H1 (cell line): ENCODE measurements around the gene TNN. TPM values are rescaled to one million over a fixed set of nuclear protein-coding genes. Genes with fewer than 3 reads are reported as not detected.
A peak's percentile ranks its signal among the peaks of the same experiment; 100 is the strongest.

Source experiments
- CTCF ChIA-PET: fragments of 300-600 bp; sonication (Branson Sonifier 250); formaldehyde crosslinking; loops from one replicate; lab custom pipeline; 2021; ENCODE audit not compliant: partially characterized antibody; lab: Charles Lee
- POLR2A ChIA-PET: fragments of 300-600 bp; sonication (Branson Sonifier 250); formaldehyde crosslinking; loops from one replicate; lab custom pipeline; 2021; ENCODE audit warnings: inconsistent platforms; ENCODE audit not compliant: partially characterized antibody; lab: Charles Lee
- DNase-seq, 2 experiments: peaks; one replicate each; pipeline versions ENCODE4 v3.0.0 to v3.0.0-alpha.2; 2010 to 2022; ENCODE audit warnings: low spot score in 2 of 2, low read depth in 1 of 2, mixed read lengths in 1 of 2
- FAIRE-seq: peaks from 2 replicates; lab custom pipeline; 2011; peaks lifted over from hg19 to GRCh38; lab: Jason Lieb, UNC
- H2AFZ ChIP-seq: 2 replicates; pipeline ENCODE4 v1.8.1; 2012; ENCODE audit warnings: low read length, inconsistent platforms
- H2AK5ac ChIP-seq: 2 replicates; pipeline ENCODE4 v1.6.1; 2013; ENCODE audit warnings: low read depth, low read length
- H2BK120ac ChIP-seq: replicated peaks from 2 replicates; pipeline ENCODE3; 2013; ENCODE audit warnings: low read depth, low read length, inconsistent platforms
- H2BK12ac ChIP-seq: 2 replicates; pipeline ENCODE4 v1.6.1; 2013; ENCODE audit warnings: low read depth, low read length
- H2BK15ac ChIP-seq: 2 replicates; pipeline ENCODE4 v1.6.1; 2013; ENCODE audit warnings: low read length
- H2BK20ac ChIP-seq: 2 replicates; pipeline ENCODE4 v1.6.1; 2013; ENCODE audit warnings: low read length
- H2BK5ac ChIP-seq: 2 replicates; pipeline ENCODE4 v1.6.1; 2013; ENCODE audit warnings: low read depth, low read length
- H3K14ac ChIP-seq: 2 replicates; pipeline ENCODE4 v1.6.1; 2013; ENCODE audit warnings: inconsistent platforms; ENCODE audit not compliant: insufficient read length
- H3K18ac ChIP-seq: 2 replicates; pipeline ENCODE4 v1.6.1; 2013; ENCODE audit warnings: low read length; ENCODE audit errors: extremely low read depth
- H3K23ac ChIP-seq: 2 replicates; pipeline ENCODE4 v1.6.1; 2013; ENCODE audit warnings: inconsistent platforms; ENCODE audit not compliant: insufficient read length
- H3K23me2 ChIP-seq: 2 replicates; pipeline ENCODE4 v1.6.1; 2013; ENCODE audit warnings: low read depth, low read length
- H3K27ac ChIP-seq: 2 replicates; pipeline ENCODE4 v1.6.1; 2011; ENCODE audit warnings: low read depth, low read length, inconsistent platforms
- H3K27me3 ChIP-seq, 4 experiments: replicated peaks in 1 of 4; 1 replicate in 1 of 4; 2 replicates in 3 of 4; pipeline versions ENCODE4 v1.6.1 to v1.8.1; 2011 to 2013; ENCODE audit warnings: low read length in 3 of 4, mild to moderate bottlenecking in 3 of 4, inconsistent platforms in 2 of 4, mixed read lengths in 2 of 4, moderate library complexity in 1 of 4; ENCODE audit not compliant: control insufficient read depth in 3 of 4, insufficient read depth in 3 of 4; ENCODE audit errors: extremely low read depth in 1 of 4
- H3K36me3 ChIP-seq, 4 experiments: 2 replicates each; pipeline versions ENCODE4 v1.6.1 to v1.8.1; 2011 to 2013; ENCODE audit warnings: mild to moderate bottlenecking in 4 of 4, low read length in 3 of 4, moderate library complexity in 2 of 4, control low read depth in 1 of 4, inconsistent platforms in 1 of 4; ENCODE audit not compliant: insufficient read depth in 4 of 4, control insufficient read depth in 2 of 4
- H3K4ac ChIP-seq: replicated peaks from 2 replicates; pipeline ENCODE3; 2013; ENCODE audit warnings: low read length, low read depth, mixed read lengths, inconsistent platforms; ENCODE audit not compliant: insufficient read length
- H3K4me1 ChIP-seq, 4 experiments: replicated peaks in 1 of 4; 1 replicate in 1 of 4; 2 replicates in 3 of 4; pipeline versions ENCODE4 v1.6.1 to v1.8.1; 2011 to 2013; ENCODE audit warnings: low read length in 3 of 4, inconsistent platforms in 2 of 4, mixed read lengths in 1 of 4; ENCODE audit not compliant: insufficient read depth in 4 of 4, control insufficient read depth in 3 of 4
- H3K4me2 ChIP-seq, 2 experiments: 2 replicates each; pipeline versions ENCODE4 v1.6.1 to v1.8.1; 2011 to 2013; ENCODE audit warnings: low read depth in 2 of 2, low read length in 2 of 2, control low read depth in 1 of 2, inconsistent platforms in 1 of 2, mild to moderate bottlenecking in 1 of 2; ENCODE audit not compliant: insufficient read depth in 1 of 2
- H3K4me3 ChIP-seq, 4 experiments: fragments of 200-600, 300-600 bp in 1 of 4; sonication (generic), shearing (Covaris generic), sonication (Bioruptor Twin) in 1 of 4; 2 replicates each; pipeline versions ENCODE4 v1.5.1 to v1.8.1; 2011 to 2016; ENCODE audit warnings: low read length in 4 of 4, low read depth in 3 of 4, control low read depth in 2 of 4, inconsistent platforms in 2 of 4, mild to moderate bottlenecking in 2 of 4, mixed read lengths in 1 of 4, moderate library complexity in 1 of 4; ENCODE audit not compliant: insufficient read depth in 2 of 4; ENCODE audit errors: extremely low read depth in 1 of 4
- H3K56ac ChIP-seq: replicated peaks from 2 replicates; pipeline ENCODE3; 2013; ENCODE audit warnings: low read depth, mild to moderate bottlenecking, mixed read lengths, low read length, inconsistent platforms; ENCODE audit not compliant: insufficient read length
- H3K79me1 ChIP-seq: 2 replicates; pipeline ENCODE4 v1.6.1; 2013; ENCODE audit warnings: low read depth, low read length, control low read depth
- H3K79me2 ChIP-seq, 2 experiments: 2 replicates each; pipeline versions ENCODE4 v1.6.1 to v1.8.1; 2012 to 2013; ENCODE audit warnings: low read length in 2 of 2, mild to moderate bottlenecking in 2 of 2, inconsistent platforms in 1 of 2; ENCODE audit not compliant: insufficient read depth in 2 of 2, control insufficient read depth in 1 of 2
- H3K9ac ChIP-seq, 4 experiments: replicated peaks in 1 of 4; 1 replicate in 1 of 4; 2 replicates in 3 of 4; pipeline versions ENCODE4 v1.6.1 to v1.8.1; 2011 to 2013; ENCODE audit warnings: low read depth in 3 of 4, low read length in 3 of 4, control low read depth in 2 of 4, mild to moderate bottlenecking in 2 of 4, moderate library complexity in 2 of 4, inconsistent platforms in 1 of 4; ENCODE audit errors: extremely low read depth in 1 of 4
- H3K9me3 ChIP-seq, 2 experiments: 2 replicates each; pipeline versions ENCODE4 v1.6.1 to v1.8.1; 2012 to 2013; ENCODE audit warnings: mild to moderate bottlenecking in 2 of 2, moderate library complexity in 2 of 2, control low read depth in 1 of 2, inconsistent platforms in 1 of 2, low read depth in 1 of 2, low read length in 1 of 2, mixed read lengths in 1 of 2; ENCODE audit not compliant: insufficient read depth in 2 of 2
- H4K20me1 ChIP-seq, 2 experiments: replicated peaks in 1 of 2; 2 replicates each; pipeline versions ENCODE3 to v1.8.1; 2011 to 2013; ENCODE audit warnings: inconsistent platforms in 2 of 2, low read length in 2 of 2, mild to moderate bottlenecking in 1 of 2; ENCODE audit not compliant: insufficient read depth in 2 of 2, control insufficient read depth in 1 of 2
- H4K5ac ChIP-seq: 2 replicates; pipeline ENCODE4 v1.6.1; 2013; ENCODE audit warnings: low read length, low read depth, mixed read lengths, inconsistent platforms; ENCODE audit not compliant: insufficient read length
- H4K8ac ChIP-seq: 2 replicates; pipeline ENCODE4 v1.8.0; 2013; ENCODE audit warnings: mild to moderate bottlenecking, moderate library complexity, low read length, inconsistent platforms; ENCODE audit not compliant: insufficient read depth; ENCODE audit errors: extremely low read depth
- H4K91ac ChIP-seq: replicated peaks from 2 replicates; pipeline ENCODE3; 2013; ENCODE audit warnings: low read length, mixed read lengths, inconsistent platforms; ENCODE audit not compliant: insufficient read length
- BCL11A ChIP-seq, 2 experiments: IDR thresholded peaks; one replicate each; pipeline ENCODE4 v1.6.1; 2011; ENCODE audit warnings: low read depth in 2 of 2, low read length in 2 of 2, mild to moderate bottlenecking in 2 of 2
- BRCA1 ChIP-seq: IDR thresholded peaks from 2 replicates; pipeline ENCODE4 v1.6.1; 2012; ENCODE audit warnings: low read depth, low read length, improper control_type of control experiment
- CHD1 ChIP-seq: IDR thresholded peaks from 2 replicates; pipeline ENCODE4 v1.6.1; 2012; ENCODE audit warnings: low read depth, low read length, improper control_type of control experiment
- EP300 ChIP-seq, 2 experiments: IDR thresholded peaks; 1 replicate in 1 of 2; 2 replicates in 1 of 2; pipeline ENCODE4 v1.6.1; 2011 to 2012; ENCODE audit warnings: low read depth in 2 of 2, low read length in 2 of 2, mild to moderate bottlenecking in 2 of 2, borderline replicate concordance in 1 of 2, inconsistent platforms in 1 of 2, moderate library complexity in 1 of 2
- JUN ChIP-seq: IDR thresholded peaks from 2 replicates; pipeline ENCODE4 v1.6.1; 2011; ENCODE audit warnings: low read depth, mild to moderate bottlenecking, improper control_type of control experiment, low read length
- KDM5A ChIP-seq: fragments of 200-600 bp; IDR thresholded peaks from 2 replicates; pipeline ENCODE4 v1.7.1; 2012; ENCODE audit warnings: mild to moderate bottlenecking, low read length, inconsistent platforms, mixed read lengths
- PHF8 ChIP-seq: fragments of 200-600 bp; sonication (generic); conservative IDR thresholded peaks from 2 replicates; pipeline ENCODE4 v1.7.1; 2012; ENCODE audit warnings: low read depth, mild to moderate bottlenecking, inconsistent platforms, low read length, moderate library complexity
- RXRA ChIP-seq: IDR thresholded peaks from 2 replicates; pipeline ENCODE4 v1.6.1; 2011; ENCODE audit warnings: low read depth, mild to moderate bottlenecking, low read length, moderate library complexity; ENCODE audit not compliant: insufficient read depth
- TBP ChIP-seq: IDR thresholded peaks from 2 replicates; pipeline ENCODE4 v1.6.1; 2011; ENCODE audit warnings: low read depth, low read length, improper control_type of control experiment
- TEAD4 ChIP-seq: IDR thresholded peaks from 2 replicates; pipeline ENCODE4 v1.6.1; 2012; ENCODE audit warnings: low read depth, low read length, inconsistent platforms, mixed read lengths
- YY1 ChIP-seq: IDR thresholded peaks from 2 replicates; pipeline ENCODE4 v1.6.1; 2011; ENCODE audit warnings: low read depth, mild to moderate bottlenecking, low read length
- WGBS, 2 experiments: shearing (Covaris generic) in 1 of 2; methylation state at CpG; one replicate each; pipeline versions ENCODE4 v1.1.6 to v1.1.7; 2013 to 2015; ENCODE audit warnings: low lambda C conversion rate in 2 of 2, mixed read lengths in 2 of 2, inconsistent platforms in 1 of 2, low coverage in 1 of 2, missing lambda C conversion rate in 1 of 2; ENCODE audit not compliant: insufficient replicate concordance in 2 of 2, insufficient coverage in 1 of 2, insufficient read length in 1 of 2; ENCODE audit errors: extremely low coverage in 1 of 2, missing lambda C conversion rate in 1 of 2; 5-methylcytosine and 5-hydroxymethylcytosine counted together
- polyA plus RNA-seq, 7 experiments: library from polyadenylated mRNA; depleted of rRNA in 3 of 7; stranded (reverse) in 5 of 7; unstranded in 2 of 7; fragments of >200 nt in 5 of 7; fragments of 200-250 nt in 2 of 7; gene quantifications; 1 replicate in 5 of 7; 2 replicates in 1 of 7; 4 replicates in 1 of 7; pipeline versions ENCODE4 v1.2.1 to v1.2.3, GENCODE V29; 2011 to 2013; ENCODE audit warnings: missing spikeins in 2 of 7, mixed read lengths in 2 of 7
- total RNA-seq: library from RNA; stranded (reverse); fragmentation: NEBNext Ultra II Directional; extraction: Animal tissue kit (Norgen Biotek cat#: 25700); gene quantifications from 2 replicates; pipeline ENCODE4 v1.2.1, GENCODE V29; 2021
- TF ChIP-seq, protein P1 (sequence below): IDR thresholded peaks from 2 replicates; pipeline ENCODE4 v1.6.1; 2012; ENCODE audit warnings: low read length, inconsistent platforms

Gene TNN
- total and polyA plus RNA-seq, 2 of the 8 experiments (the other 6 are each of a cell fraction or from before 2014, with no cell fraction given) = 0.21 to 0.30 TPM

DNA sequence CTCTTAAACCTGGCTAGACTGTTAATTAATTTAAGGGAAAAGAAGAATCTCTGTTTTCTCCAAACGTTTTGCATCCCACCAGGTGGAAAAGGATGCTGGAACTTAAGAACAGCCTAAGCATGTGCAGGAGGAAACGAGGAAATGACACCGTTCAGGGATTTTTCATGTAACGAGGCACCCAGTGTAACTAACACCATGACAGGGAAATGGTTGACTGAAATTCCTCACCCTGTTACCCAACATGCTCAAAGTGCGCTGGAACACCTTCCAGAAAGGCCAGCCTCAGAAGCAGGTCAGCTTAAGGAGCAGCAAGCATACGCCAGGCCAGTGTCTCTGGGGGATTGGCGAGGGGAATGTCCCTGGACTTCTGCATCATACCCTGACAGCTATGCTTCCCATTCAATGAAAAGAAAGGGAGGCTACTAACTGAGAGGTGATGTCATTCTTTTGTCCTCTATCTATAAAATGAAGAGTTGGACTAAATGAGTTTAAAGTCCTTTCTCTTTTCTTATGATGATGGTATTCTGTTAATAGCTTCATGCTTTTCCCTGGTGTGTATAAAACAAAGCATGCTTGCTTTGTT is 21.6 kb downstream of the TNN start:
- no peak overlapping the region for H3K27ac ChIP-seq
- no peak overlapping the region for H4K8ac ChIP-seq
- H3K36me3 ChIP-seq = no peaks in the 10 kb centered on the region
- CTCF ChIA-PET = interaction anchor here (0.8 to 7.5 kb wide), 4 partner anchors 10 to 62 kb away, joined by 3 to 51 read pairs (median 10); no protein-coding TSS in a partner anchor
- no peak overlapping the region for H2BK15ac ChIP-seq
- no peaks in the 10 kb centered on the region for H3K27me3 ChIP-seq
- no peak for DNase-seq
- H2BK12ac ChIP-seq = no peak overlapping the region
- no peak overlapping the region for H2BK20ac ChIP-seq
- H3K4me2 ChIP-seq = no peak overlapping the region
- no peak overlapping the region for H2AK5ac ChIP-seq
- no peak overlapping the region for H4K5ac ChIP-seq
- H3K23ac ChIP-seq = no peak overlapping the region
- H3K56ac ChIP-seq = no peak overlapping the region
- no peak overlapping the region for H3K18ac ChIP-seq
- 0 out of 2 replicates have a peak overlapping the region, but pooled peaks have one; percentile 70 for H2AFZ ChIP-seq
- H4K91ac ChIP-seq = no peak overlapping the region
- H2BK120ac ChIP-seq = no peak overlapping the region
- H2BK5ac ChIP-seq = no peak overlapping the region
- POLR2A ChIA-PET = interaction anchor here (2.4 kb wide), 1 partner anchor 15 kb away, joined by 8 read pairs; no protein-coding TSS in a partner anchor
- no peaks in the 10 kb centered on the region for H3K4me1 ChIP-seq
- no peaks in the 10 kb centered on the region for H3K79me2 ChIP-seq
- WGBS, 2 experiments = 79% methylated on average over 7 of the region's 7 CpGs; no CpG with 5 or more reads in 1 of the 2 experiments
- H3K4ac ChIP-seq = no peak overlapping the region
- FAIRE-seq = no peak
- H4K20me1 ChIP-seq = no peaks in the 10 kb centered on the region
- no peak overlapping the region for H3K4me3 ChIP-seq
- no peaks in the 10 kb centered on the region for H3K79me1 ChIP-seq
- H3K9me3 ChIP-seq = no peaks in the 10 kb centered on the region
- no peaks in the 10 kb centered on the region for H3K23me2 ChIP-seq
- H3K9ac ChIP-seq = no peak overlapping the region
- no peak overlapping the region for H3K14ac ChIP-seq
- no peak for TF ChIP-seq YY1
- TF ChIP-seq, protein P1, sequence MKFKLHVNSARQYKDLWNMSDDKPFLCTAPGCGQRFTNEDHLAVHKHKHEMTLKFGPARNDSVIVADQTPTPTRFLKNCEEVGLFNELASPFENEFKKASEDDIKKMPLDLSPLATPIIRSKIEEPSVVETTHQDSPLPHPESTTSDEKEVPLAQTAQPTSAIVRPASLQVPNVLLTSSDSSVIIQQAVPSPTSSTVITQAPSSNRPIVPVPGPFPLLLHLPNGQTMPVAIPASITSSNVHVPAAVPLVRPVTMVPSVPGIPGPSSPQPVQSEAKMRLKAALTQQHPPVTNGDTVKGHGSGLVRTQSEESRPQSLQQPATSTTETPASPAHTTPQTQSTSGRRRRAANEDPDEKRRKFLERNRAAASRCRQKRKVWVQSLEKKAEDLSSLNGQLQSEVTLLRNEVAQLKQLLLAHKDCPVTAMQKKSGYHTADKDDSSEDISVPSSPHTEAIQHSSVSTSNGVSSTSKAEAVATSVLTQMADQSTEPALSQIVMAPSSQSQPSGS = no peak
- TF ChIP-seq TEAD4 = no peak
- no peak for TF ChIP-seq KDM5A
- no peak for TF ChIP-seq BCL11A (IDR thresholded peaks at IDR 0.05; ENCODE audit: low read depth in 2 of 2, low read length in 2 of 2)
- no peak for TF ChIP-seq TBP
- TF ChIP-seq RXRA = no peak
- TF ChIP-seq BRCA1 = no peak
- no peak for TF ChIP-seq CHD1
- TF ChIP-seq JUN = no peak
- no peak for TF ChIP-seq EP300 (IDR thresholded peaks at IDR 0.05; ENCODE audit: borderline replicate concordance in 1 of 2, low read depth in 2 of 2, low read length in 2 of 2)
- TF ChIP-seq PHF8 = no peak
